MM.1S (cell line): ENCODE data around the gene MAPK4.

Source experiments
- DNase-seq: peaks from one replicate; pipeline ENCODE4 v3.0.0-alpha.2; 2015
- H2AFZ ChIP-seq: fragments of 300-600 bp; sonication (generic); 2 replicates; pipeline ENCODE4 v1.6.0; 2016; ENCODE audit warnings: antibody characterized with exemption, low read length
- H3F3A ChIP-seq: fragments of 300-600 bp; sonication (generic); 2 replicates; pipeline ENCODE4 v1.6.1; 2016; ENCODE audit warnings: mild to moderate bottlenecking, antibody characterized with exemption, low read length, moderate library complexity, mixed read lengths; ENCODE audit not compliant: insufficient read depth
- H3K27ac ChIP-seq: fragments of 300-600 bp; sonication (generic); 2 replicates; pipeline ENCODE4 v1.5.1; 2016; ENCODE audit warnings: mild to moderate bottlenecking, low read length
- H3K27me3 ChIP-seq: fragments of 300-600 bp; sonication (generic); replicated peaks from 2 replicates; pipeline ENCODE4 v1.6.0; 2016; ENCODE audit warnings: low read length; ENCODE audit not compliant: insufficient read depth
- H3K36me3 ChIP-seq: fragments of 300-600 bp; sonication (generic); replicated peaks from 2 replicates; pipeline ENCODE4 v1.6.1; 2016; ENCODE audit warnings: mild to moderate bottlenecking, low read length, mixed read lengths; ENCODE audit not compliant: insufficient read depth
- H3K4me1 ChIP-seq: fragments of 300-600 bp; sonication (generic); 2 replicates; pipeline ENCODE4 v1.6.1; 2016; ENCODE audit warnings: low read length, mixed read lengths
- H3K4me2 ChIP-seq: fragments of 300-600 bp; sonication (generic); 2 replicates; pipeline ENCODE4 v1.6.0; 2016; ENCODE audit warnings: low read depth, low read length
- H3K4me3 ChIP-seq: fragments of 300-600 bp; sonication (generic); 2 replicates; pipeline ENCODE4 v1.5.1; 2016; ENCODE audit warnings: low read length, mixed read lengths
- H3K79me2 ChIP-seq: fragments of 300-600 bp; sonication (generic); 2 replicates; pipeline ENCODE4 v1.6.1; 2016; ENCODE audit warnings: mixed run types, low read length, mixed read lengths
- H3K9ac ChIP-seq: fragments of 300-600 bp; sonication (generic); 2 replicates; pipeline ENCODE4 v1.6.1; 2016; ENCODE audit warnings: low read length, mixed read lengths
- H3K9me2 ChIP-seq: fragments of 300-600 bp; sonication (generic); replicated peaks from 2 replicates; pipeline ENCODE4 v1.6.1; 2016; ENCODE audit warnings: mild to moderate bottlenecking, low read length, mixed read lengths; ENCODE audit not compliant: insufficient read depth
- H3K9me3 ChIP-seq: fragments of 300-600 bp; sonication (generic); replicated peaks from 2 replicates; pipeline ENCODE4 v1.6.1; 2016; ENCODE audit warnings: mild to moderate bottlenecking, low read length, mixed read lengths; ENCODE audit not compliant: insufficient read depth
- H4K20me1 ChIP-seq: fragments of 300-600 bp; sonication (generic); 2 replicates; pipeline ENCODE4 v1.6.1; 2016; ENCODE audit warnings: mild to moderate bottlenecking, low read length, moderate library complexity, mixed read lengths; ENCODE audit not compliant: insufficient read depth
- EZH2 ChIP-seq: fragments of 300-600 bp; sonication (generic); optimal IDR thresholded peaks from 2 replicates; pipeline ENCODE3; 2017; ENCODE audit warnings: low read depth, mild to moderate bottlenecking, antibody characterized with exemption, low read length, mixed read lengths
- EZH2phosphoT487 ChIP-seq: fragments of 300-600 bp; sonication (generic); IDR thresholded peaks from 2 replicates; pipeline ENCODE4 v1.6.1; 2018; ENCODE audit warnings: antibody characterized with exemption, low read length
- TF ChIP-seq, protein P1 (sequence below): fragments of 300-600 bp; sonication (generic); IDR thresholded peaks from 2 replicates; pipeline ENCODE4 v1.5.1; 2016; ENCODE audit warnings: antibody characterized with exemption, low read length, mixed read lengths

The MAPK4 gene

GRCh38 chr18:50611529-50611941, 51.6 kb downstream of the MAPK4 start:
- Histone ChIP-seq H2AFZ (no peak overlapping the region), H3K4me2 (no peak overlapping the region), H3K27ac (no peak overlapping the region)

DNA sequence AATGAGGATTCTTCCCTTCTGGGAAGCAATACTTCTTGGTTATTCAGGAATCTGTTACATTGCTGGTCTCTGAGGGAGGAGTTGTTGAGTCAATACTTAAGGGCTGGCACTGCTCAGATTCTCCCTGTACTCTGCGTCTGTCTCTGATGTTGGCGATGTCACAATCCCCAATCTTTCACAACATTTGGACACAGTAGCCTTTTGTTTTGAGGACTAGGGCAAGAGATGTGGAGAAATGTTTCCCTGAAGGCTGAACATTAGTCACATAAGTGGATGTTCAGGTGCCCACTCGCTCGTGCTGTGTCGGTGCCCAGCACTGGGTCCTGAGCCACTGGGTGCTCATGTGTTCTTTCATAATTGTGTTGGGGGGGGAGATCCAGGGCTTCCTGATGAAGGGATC, 55.0 kb downstream of the MAPK4 start:
- no peak for DNase-seq
- H3K79me2 ChIP-seq: no peaks in the 10 kb centered on the region
- H2AFZ ChIP-seq: no peak overlapping the region
- no peak overlapping the region for H3K4me2 ChIP-seq
- H3K9me2 ChIP-seq: no peaks in the 10 kb centered on the region
- no peak overlapping the region for H3K4me3 ChIP-seq
- no peak overlapping the region for H3K9ac ChIP-seq
- H3K9me3 ChIP-seq: no peaks in the 10 kb centered on the region
- no peaks in the 10 kb centered on the region for H4K20me1 ChIP-seq
- H3K27ac ChIP-seq: no peak overlapping the region
- TF ChIP-seq EZH2phosphoT487 (no peak), EZH2 (no peak)
- TF ChIP-seq, protein P1, sequence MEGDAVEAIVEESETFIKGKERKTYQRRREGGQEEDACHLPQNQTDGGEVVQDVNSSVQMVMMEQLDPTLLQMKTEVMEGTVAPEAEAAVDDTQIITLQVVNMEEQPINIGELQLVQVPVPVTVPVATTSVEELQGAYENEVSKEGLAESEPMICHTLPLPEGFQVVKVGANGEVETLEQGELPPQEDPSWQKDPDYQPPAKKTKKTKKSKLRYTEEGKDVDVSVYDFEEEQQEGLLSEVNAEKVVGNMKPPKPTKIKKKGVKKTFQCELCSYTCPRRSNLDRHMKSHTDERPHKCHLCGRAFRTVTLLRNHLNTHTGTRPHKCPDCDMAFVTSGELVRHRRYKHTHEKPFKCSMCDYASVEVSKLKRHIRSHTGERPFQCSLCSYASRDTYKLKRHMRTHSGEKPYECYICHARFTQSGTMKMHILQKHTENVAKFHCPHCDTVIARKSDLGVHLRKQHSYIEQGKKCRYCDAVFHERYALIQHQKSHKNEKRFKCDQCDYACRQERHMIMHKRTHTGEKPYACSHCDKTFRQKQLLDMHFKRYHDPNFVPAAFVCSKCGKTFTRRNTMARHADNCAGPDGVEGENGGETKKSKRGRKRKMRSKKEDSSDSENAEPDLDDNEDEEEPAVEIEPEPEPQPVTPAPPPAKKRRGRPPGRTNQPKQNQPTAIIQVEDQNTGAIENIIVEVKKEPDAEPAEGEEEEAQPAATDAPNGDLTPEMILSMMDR: no peak
- H3K27me3 ChIP-seq: no peaks in the 10 kb centered on the region
- no peaks in the 10 kb centered on the region for H3K4me1 ChIP-seq
- H3F3A ChIP-seq: no peaks in the 10 kb centered on the region
- no peaks in the 10 kb centered on the region for H3K36me3 ChIP-seq

More at GRCh38 chr18:50611529-50611941, 51.6 kb downstream of the MAPK4 start:
- no peaks in the 10 kb centered on the region for H3K27me3 ChIP-seq
- no peaks in the 10 kb centered on the region for H3K79me2 ChIP-seq
- DNase-seq: no peak
- H3K36me3 ChIP-seq: no peaks in the 10 kb centered on the region
- no peak overlapping the region for H3K9ac ChIP-seq
- H3K4me3 ChIP-seq: no peak overlapping the region
- H3K9me3 ChIP-seq: no peaks in the 10 kb centered on the region
- H4K20me1 ChIP-seq: no peaks in the 10 kb centered on the region
- H3K4me1 ChIP-seq: no peaks in the 10 kb centered on the region
- TF ChIP-seq EZH2 (no peak), EZH2phosphoT487 (no peak)
- TF ChIP-seq, protein P1: no peak
- H3K9me2 ChIP-seq: no peaks in the 10 kb centered on the region
- no peaks in the 10 kb centered on the region for H3F3A ChIP-seq

DNA sequence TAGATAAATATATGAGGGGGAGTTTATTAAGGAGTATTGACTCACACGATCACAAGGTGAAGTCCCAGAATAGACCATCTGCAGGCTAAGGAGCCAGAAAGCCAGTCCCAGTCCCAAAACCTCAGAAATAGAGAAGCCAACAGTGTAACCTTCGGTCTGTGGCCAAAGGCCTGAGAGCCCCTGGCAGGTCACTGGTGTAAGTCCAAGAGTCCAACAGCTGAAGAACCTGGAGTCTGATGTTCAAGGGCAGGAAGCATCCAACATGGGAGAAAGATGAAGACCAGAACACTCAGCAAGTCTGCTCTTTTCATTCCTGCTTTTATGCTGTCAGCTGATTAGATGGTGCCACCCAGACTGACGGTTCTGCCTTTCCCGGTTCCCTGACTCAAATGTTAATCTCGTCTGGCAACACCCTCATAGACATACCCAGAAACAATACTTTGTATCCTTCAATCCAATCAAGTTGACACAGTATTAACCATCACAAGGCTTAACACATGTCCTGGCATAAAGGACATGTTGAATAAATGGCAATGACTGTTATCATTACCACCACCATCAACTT, 56.7 kb downstream of the MAPK4 start:
- H3F3A ChIP-seq: no peaks in the 10 kb centered on the region
- TF ChIP-seq, protein P1: no peak
- TF ChIP-seq EZH2 (no peak), EZH2phosphoT487 (no peak)
- H3K9ac ChIP-seq: no peak overlapping the region
- H3K4me2 ChIP-seq: no peak overlapping the region
- H3K9me3 ChIP-seq: no peaks in the 10 kb centered on the region
- no peaks in the 10 kb centered on the region for H3K4me1 ChIP-seq
- H3K27me3 ChIP-seq: no peaks in the 10 kb centered on the region
- H3K79me2 ChIP-seq: no peaks in the 10 kb centered on the region
- H3K9me2 ChIP-seq: no peaks in the 10 kb centered on the region
- H4K20me1 ChIP-seq: no peaks in the 10 kb centered on the region
- no peak for DNase-seq
- H3K4me3 ChIP-seq: no peak overlapping the region
- no peaks in the 10 kb centered on the region for H3K36me3 ChIP-seq
- H2AFZ ChIP-seq: no peak overlapping the region
- H3K27ac ChIP-seq: no peak overlapping the region
